Measurements from ENCODE around the gene KASH5.
"Not testable (repeated sequence)": the region's sequence is repeated elsewhere in the genome, so short reads cannot be mapped to it uniquely, and the experiment has no call there.

The KASH5 gene

GRCh38 chr19:49362929-49363267, 25.2 kb upstream of the KASH5 start:
- no peak for DNase-seq (ENCODE audit: low read depth)
- H3K4me3 ChIP-seq (ENCODE audit: low read length) = peak overlapping the region; percentile 75
- TF ChIP-seq, protein P1, sequence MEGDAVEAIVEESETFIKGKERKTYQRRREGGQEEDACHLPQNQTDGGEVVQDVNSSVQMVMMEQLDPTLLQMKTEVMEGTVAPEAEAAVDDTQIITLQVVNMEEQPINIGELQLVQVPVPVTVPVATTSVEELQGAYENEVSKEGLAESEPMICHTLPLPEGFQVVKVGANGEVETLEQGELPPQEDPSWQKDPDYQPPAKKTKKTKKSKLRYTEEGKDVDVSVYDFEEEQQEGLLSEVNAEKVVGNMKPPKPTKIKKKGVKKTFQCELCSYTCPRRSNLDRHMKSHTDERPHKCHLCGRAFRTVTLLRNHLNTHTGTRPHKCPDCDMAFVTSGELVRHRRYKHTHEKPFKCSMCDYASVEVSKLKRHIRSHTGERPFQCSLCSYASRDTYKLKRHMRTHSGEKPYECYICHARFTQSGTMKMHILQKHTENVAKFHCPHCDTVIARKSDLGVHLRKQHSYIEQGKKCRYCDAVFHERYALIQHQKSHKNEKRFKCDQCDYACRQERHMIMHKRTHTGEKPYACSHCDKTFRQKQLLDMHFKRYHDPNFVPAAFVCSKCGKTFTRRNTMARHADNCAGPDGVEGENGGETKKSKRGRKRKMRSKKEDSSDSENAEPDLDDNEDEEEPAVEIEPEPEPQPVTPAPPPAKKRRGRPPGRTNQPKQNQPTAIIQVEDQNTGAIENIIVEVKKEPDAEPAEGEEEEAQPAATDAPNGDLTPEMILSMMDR (IDR thresholded peaks at IDR 0.05; ENCODE audit: insufficient read depth, low read depth, low read length, missing control alignments) = no peak

GRCh38 chr19:49363268-49364082, 24.6 kb upstream of the KASH5 start, which contains the start of gene DKKL1:
Gene DKKL1 (plus strand): TSS chr19:49363877. CDS start chr19:49363999, 122 bp downstream.
- peak within 1 kb of the TSS; percentile 75 for H3K4me3 ChIP-seq (ENCODE audit: low read length)
- TF ChIP-seq, protein P1 (IDR thresholded peaks at IDR 0.05; ENCODE audit: insufficient read depth, low read depth, low read length, missing control alignments) = peak; percentile 42
- peak; percentile 99 for DNase-seq (ENCODE audit: low read depth)

GRCh38 chr19:49364083-49364737, 23.8 kb upstream of the KASH5 start:
- no peak for DNase-seq (ENCODE audit: low read depth)
- peak overlapping the region; percentile 27 for H3K4me3 ChIP-seq (ENCODE audit: low read length)
- TF ChIP-seq, protein P1 (IDR thresholded peaks at IDR 0.05; ENCODE audit: insufficient read depth, low read depth, low read length, missing control alignments) = no peak

DNA sequence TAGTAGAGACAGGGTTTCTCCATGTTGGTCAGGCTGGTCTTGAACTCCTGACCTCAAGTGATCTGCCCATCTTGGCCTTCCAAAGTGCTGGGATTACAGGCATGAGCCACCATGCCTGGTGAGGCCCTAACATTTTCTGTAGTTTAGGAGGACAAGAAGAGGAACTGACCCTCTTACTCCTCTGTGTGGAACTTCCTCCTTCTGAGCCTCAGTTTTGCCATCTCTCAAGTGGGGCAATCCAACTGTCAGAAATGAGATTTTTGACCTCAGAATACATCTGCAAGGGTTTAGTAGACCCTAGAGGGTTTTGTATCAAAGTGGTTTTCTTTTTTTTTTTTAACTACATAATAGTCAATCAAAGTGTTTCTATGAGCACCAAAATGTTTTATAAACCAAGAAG, 21.9 kb upstream of the KASH5 start:
- no peak for DNase-seq (ENCODE audit: low read depth)
- H3K4me3 ChIP-seq (ENCODE audit: low read length) = no peak overlapping the region
- TF ChIP-seq, protein P1 (IDR thresholded peaks at IDR 0.05; ENCODE audit: insufficient read depth, low read depth, low read length, missing control alignments) = no peak

DNA sequence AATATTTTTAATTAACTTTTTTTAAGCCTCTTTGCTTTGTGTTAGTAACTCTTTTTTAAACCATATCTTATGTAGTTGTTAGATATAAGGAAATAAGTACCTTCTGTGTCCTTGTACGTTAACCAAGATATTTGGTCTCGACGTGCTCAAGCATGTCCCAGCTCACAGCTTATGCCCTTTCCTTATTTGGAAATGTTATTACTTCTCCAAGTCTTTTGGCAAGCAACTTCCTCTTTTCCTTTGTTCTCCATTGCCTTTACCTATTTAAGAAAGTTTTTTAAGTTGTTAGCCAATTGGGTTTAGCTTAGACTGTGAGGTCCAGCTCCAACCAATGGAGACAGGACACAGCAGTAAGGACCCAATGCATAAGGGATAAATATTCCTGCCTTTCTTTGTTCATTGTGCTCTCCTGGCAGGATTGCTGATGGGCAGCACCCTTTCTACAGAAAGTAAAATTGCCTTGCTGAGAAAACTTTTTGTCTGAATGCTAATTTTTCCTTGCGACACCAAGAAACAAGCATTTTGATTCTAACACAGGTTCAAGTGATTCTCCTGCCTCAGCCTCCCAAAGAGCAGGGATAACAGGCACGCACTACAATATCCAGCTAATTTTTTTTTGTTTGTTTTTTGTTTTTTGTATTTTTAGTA, 19.2 kb upstream of the KASH5 start:
- no peak overlapping the region for H3K4me3 ChIP-seq (ENCODE audit: low read length)
- TF ChIP-seq, protein P1 (IDR thresholded peaks at IDR 0.05; ENCODE audit: insufficient read depth, low read depth, low read length, missing control alignments) = no peak
- peak; percentile 66 for DNase-seq (ENCODE audit: low read depth)

GRCh38 chr19:49371184-49371583, 16.9 kb upstream of the KASH5 start:
- DNase-seq (ENCODE audit: low read depth) = no peak
- TF ChIP-seq, protein P1 (IDR thresholded peaks at IDR 0.05; ENCODE audit: insufficient read depth, low read depth, low read length, missing control alignments) = no peak
- no peak overlapping the region for H3K4me3 ChIP-seq (ENCODE audit: low read length)

DNA sequence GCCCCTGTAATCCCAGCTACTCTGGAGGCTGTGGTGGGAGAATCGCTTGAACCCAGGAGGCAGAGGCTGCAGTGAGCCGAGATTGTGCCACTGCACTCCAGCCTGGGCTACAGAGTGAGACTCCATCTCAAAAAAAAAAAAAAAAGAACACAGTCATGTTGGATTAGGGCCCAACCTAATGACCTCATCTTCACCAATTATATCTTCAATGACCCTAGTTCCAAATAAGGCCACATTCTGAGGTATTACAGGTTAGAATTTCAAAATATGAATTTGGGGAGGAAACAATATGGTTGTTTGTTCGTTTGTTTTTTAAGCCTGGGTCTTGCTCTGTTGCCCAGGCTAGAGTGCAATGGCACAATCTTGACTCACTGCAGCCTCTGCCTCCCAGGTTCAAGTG, 14.9 kb upstream of the KASH5 start:
- not testable (repeated sequence) for H3K4me3 ChIP-seq (ENCODE audit: low read length); DNase-seq (ENCODE audit: low read depth)

Measured in epithelial cell of esophagus (primary cell).